Measurements from ENCODE around the gene TMEM114.
A peak's percentile ranks its signal among the peaks of the same experiment; 100 is the strongest.

Gene TMEM114

DNA sequence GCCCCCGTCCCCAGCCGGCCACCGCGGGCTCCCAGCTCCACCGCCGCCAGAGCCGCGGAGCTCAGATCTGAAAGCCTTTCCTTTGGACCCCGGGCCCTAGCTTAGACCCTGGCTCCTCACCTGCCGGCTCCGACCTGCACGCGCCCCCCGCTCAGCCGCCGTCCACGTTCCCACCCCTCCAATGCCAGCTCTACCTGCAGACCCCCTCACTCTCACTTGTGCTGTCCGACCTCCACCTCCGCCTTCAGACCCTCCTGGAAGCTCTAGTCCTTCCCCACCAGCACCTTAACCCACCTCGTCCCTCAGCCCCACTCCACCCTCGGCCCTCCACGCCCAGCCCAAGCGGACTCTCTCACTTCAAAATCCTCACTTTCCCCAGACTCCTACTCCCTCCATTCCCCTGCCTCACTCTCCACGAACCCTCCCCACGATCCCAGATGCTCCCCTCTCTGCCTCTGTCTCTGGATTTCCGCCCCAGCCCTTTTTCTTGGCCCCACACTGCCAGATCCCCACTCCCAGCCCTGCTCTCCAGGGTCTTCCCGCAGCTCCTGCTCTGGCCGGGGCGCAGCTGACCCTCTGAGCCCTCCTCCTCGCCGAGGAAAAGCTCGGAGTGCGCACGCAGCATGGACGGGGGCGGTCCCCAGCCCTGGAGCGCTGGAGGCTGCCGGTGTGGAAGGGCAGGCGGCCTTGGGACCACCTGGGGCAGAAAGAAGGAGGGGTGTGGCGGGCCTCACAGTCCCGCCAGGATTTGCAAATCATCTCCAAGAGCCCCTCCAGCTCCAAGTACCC, at the start of gene TMEM114:
Gene TMEM114, minus strand, starts transcription at position 612 of the 789 bp plus-strand sequence. CDS start 673 bp downstream, outside the sequence.
- in situ Hi-C loops (cut with MboI; ENCODE audit: low pct_unique_long_range_greater_than_20kb, low sequenced_read_pairs): no loop called here
- DNase-seq: no peak

DNA sequence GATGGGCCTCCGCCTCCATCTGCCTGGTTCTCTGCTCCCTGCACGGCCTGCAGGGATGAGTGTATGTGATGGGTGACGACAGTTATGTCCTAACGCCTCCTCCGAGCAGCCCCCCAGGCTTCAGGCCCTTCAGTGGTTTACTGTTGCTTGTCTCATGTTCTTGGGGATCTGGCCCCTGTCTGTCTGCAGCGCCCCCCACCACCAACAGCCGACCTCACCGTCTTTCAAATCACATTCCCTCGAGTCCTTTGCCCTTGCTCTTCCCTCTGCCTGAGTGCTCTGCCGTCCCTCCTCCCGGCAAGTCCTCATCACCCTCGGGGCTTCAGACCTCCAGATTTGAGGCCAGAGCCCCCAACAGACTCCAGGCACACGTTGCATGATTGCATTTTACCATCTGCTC, 49.4 kb upstream of the TMEM114 start:
- in situ Hi-C loops (cut with MboI; ENCODE audit: low pct_unique_long_range_greater_than_20kb, low sequenced_read_pairs): no loop called here
- DNase-seq: no peak

DNA sequence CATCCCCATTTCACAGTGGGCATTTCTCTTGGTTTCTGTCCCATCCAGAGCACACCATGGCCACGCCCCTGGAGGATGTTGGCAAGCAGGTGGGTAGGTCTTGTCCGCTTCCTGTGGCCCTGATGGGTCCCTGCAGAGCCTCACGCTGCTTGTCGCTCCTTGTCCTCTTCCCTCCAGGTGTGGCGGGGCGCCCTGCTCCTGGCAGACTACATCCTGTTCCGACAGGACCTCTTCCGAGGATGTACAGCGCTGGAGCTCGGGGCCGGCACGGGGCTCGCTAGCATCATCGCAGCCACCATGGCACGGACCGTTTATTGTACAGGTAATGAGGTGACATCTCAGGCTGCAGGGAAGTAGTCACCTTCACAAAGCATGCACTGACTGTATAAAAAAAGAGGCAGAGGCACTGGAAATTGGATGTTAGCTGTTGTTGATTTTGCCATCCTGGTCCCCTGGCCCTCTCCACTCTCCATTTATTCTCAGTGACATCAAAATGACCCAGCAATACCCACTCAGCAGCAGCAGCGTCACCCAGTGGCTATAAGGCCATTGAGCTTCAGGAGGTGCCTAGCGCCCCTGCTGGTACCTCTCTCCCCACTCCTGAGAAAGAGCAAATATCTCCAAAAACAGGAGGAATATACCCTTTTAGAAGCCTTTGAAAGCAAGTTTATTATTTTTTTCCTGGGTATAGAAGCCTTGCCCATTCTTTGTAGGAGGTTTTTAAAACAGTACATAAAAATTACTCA, 44.9 kb upstream of the TMEM114 start:
- in situ Hi-C loops (cut with MboI; ENCODE audit: low pct_unique_long_range_greater_than_20kb, low sequenced_read_pairs): no loop called here
- no peak for DNase-seq

- DNase-seq: peak; percentile 84
- in situ Hi-C loops (cut with MboI; ENCODE audit: low pct_unique_long_range_greater_than_20kb, low sequenced_read_pairs): no loop called here
These were observed 42.4 kb upstream of the TMEM114 start for GRCh38 chr16:8632675-8633182.

DNA sequence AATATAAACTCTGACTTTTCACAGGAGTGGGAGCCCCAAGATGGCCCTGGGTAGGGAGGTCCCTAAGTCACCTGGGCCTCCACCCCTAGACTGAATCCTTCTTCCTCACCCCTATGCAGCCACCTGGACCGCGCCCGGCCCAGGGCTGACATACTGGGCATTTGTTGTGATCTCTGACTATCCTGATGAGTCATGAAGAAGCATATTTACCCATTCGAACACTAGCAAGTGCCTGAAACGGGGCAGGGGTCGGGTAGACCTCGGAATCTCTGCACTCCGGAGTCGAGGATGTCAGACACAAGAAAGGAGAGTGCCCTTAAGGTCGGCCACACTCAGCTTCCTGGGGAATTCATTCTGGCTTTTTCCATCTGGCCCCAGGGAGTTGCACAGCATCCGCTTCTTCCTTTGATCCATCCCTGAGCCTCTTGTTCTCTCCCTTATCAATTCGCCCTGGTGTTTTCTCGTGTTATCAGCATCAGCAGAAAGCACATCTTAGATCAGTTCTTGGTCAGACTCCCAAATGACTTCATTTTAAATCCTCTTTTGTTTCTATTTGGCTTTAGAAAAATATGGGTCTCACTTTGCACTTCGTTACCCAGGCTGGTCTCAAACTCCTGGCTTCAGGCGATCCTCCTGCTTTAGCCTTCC, 41.6 kb upstream of the TMEM114 start:
- in situ Hi-C loops (cut with MboI; ENCODE audit: low pct_unique_long_range_greater_than_20kb, low sequenced_read_pairs): no loop called here

GRCh38 chr16:8631373-8631772, 41.1 kb upstream of the TMEM114 start:
- DNase-seq: no peak
- in situ Hi-C loops (cut with MboI; ENCODE audit: low pct_unique_long_range_greater_than_20kb, low sequenced_read_pairs): no loop called here

More for the DNA sequence above, 41.6 kb upstream of the TMEM114 start:
- DNase-seq: no peak

GRCh38 chr16:8630255-8630953, 40.1 kb upstream of the TMEM114 start:
- in situ Hi-C loops (cut with MboI; ENCODE audit: low pct_unique_long_range_greater_than_20kb, low sequenced_read_pairs): no loop called here
- DNase-seq: no peak

DNA sequence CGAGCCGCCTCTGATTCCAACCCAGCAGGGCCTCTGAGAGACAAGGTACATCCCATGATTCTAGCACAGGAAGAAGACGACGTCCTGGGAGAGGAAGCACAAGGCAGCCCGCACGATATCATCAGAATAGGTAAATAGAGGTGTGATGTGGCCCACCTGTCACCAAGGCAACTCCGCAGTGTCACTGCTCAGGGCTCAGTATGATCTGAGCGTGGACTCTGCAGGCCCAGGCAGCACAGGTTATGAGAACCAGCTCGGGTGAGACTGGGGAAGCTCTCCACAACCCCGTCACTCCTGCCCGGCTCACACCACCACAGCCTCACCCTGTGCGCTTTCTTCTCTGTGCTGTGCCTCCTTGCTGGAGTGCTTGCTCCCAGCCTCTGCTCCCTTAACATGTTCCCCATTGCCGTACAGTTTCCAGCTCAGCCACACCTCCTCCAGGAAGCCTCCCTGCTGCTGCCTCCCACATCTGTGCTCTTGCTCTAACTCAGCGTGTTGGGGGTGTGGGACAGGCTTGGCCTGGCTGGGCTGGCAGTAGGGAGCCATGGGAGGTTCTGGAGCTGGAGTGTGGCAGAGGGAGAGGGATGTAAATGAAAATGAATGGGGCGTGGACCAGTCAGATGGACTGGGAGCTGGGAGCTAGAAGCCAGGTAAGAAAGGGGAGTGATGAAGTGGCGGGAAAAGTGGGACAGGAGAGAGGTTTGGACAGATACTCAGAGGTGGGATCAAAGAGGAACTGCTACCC, 38.8 kb upstream of the TMEM114 start:
- in situ Hi-C loops (cut with MboI; ENCODE audit: low pct_unique_long_range_greater_than_20kb, low sequenced_read_pairs): no loop called here

GRCh38 chr16:8627456-8627855, 37.1 kb upstream of the TMEM114 start:
- in situ Hi-C loops (cut with MboI; ENCODE audit: low pct_unique_long_range_greater_than_20kb, low sequenced_read_pairs): no loop called here
- no peak for DNase-seq

More for the DNA sequence above, 38.8 kb upstream of the TMEM114 start:
- DNase-seq: no peak

DNA sequence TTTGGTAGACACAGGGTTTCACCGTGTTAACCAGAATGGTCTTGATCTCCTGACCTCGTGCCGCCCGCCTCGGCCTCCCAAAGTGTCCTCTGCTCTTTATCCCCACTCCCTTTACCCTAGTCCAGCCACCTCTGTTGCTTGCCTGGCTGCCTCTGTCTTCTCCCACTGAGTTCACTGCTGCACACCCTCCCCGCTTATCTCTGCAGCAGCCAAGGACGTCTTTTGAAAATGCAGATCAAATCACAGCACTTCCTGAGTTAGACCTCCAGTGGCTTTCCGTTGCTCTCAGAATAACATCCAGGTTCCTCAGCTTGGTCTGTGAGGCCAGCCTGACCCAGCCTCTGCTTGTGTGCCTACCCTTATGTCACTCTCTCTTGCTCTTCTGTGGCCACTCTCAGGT, 36.6 kb upstream of the TMEM114 start:
- no peak for DNase-seq
- in situ Hi-C loops (cut with MboI; ENCODE audit: low pct_unique_long_range_greater_than_20kb, low sequenced_read_pairs): no loop called here

- in situ Hi-C loops (cut with MboI; ENCODE audit: low pct_unique_long_range_greater_than_20kb, low sequenced_read_pairs): no loop called here
- no peak for DNase-seq
These were observed 35.3 kb upstream of the TMEM114 start for GRCh38 chr16:8625491-8626087.

DNA sequence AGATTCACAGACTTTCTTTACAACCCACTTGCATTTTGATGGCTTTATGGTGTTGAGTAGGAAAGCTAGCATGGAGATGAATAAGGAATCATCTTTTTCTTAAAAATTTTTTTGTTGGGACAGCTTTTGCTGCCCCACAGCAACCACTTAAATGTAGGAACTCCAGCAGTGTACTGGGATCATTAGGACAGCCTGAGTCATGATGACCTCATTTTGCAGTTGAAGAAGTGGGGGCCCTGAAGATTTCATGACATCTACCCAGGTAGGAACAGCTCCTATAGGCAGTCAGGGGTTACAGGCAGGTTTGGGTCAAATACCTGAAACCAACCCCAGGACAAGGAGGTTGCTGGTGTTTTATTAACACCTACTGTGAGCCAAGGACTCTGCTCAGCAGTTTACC, 33.3 kb upstream of the TMEM114 start:
- no peak for DNase-seq
- in situ Hi-C loops (cut with MboI; ENCODE audit: low pct_unique_long_range_greater_than_20kb, low sequenced_read_pairs): no loop called here

DNA sequence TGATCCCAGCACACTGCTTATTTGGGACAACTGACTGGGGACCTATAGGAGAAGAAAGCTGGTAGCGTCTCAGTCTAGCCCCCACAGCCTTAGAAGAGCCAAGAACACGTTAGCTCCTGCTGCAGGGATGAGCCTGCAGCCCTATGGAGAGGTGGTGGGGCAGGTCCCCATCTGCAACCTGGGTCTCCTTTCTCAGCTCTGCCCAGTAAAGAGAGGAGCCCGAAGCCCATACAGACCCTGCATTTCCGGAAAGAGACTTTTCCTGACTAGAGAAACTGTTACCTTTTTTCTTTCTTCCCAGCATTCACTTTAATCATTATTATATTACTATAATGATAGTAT, 32.0 kb upstream of the TMEM114 start:
- no peak for DNase-seq
- in situ Hi-C loops (cut with MboI; ENCODE audit: low pct_unique_long_range_greater_than_20kb, low sequenced_read_pairs): no loop called here

DNA sequence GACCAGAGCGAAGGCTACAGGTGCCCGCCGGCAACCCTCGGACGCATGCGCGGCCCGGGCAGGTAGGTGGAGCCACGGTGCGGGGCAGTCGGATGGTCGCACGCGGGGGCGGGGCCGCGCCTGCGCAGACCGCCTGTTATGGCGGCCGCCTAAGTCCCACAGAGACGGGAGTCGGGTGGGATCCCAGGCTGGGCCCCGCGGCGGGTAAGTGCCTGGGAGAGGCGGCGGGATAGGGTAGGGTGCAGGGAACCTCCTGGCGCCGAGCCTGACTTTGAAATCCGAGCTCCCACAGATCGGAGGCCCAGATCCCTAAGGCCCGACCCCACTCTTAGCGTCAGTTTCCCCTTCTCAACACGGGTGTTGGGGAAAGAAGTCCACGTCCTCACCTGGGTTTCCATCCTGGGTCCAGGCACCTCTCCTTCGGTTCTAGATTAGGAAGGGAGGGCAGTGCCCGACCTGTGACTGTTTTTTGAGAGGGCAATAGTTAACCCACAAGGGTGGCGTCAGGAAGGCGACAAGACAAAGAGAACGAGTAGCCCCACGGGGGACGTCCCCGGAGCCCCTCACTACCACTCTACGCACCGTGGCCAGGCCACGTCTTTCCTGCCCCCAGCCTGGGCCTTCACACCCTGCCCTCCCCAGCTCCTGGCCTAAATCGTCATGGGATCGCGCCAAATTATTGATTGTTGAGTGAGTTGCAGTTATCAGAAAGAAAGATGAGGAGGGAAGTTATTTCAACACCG, 31.4 kb upstream of the TMEM114 start, which contains the start of gene METTL22:
Gene METTL22, plus strand, starts transcription at position 127 of the 743 bp plus-strand sequence. CDS start 3,968 bp downstream, outside the sequence.
- peak; percentile 86 for DNase-seq
- in situ Hi-C loops (cut with MboI; ENCODE audit: low pct_unique_long_range_greater_than_20kb, low sequenced_read_pairs): no loop called here

- DNase-seq: no peak
- in situ Hi-C loops (cut with MboI; ENCODE audit: low pct_unique_long_range_greater_than_20kb, low sequenced_read_pairs): no loop called here
These were observed 30.9 kb upstream of the TMEM114 start for GRCh38 chr16:8621222-8621571.

GRCh38 chr16:8620535-8620934, 30.2 kb upstream of the TMEM114 start:
- in situ Hi-C loops (cut with MboI; ENCODE audit: low pct_unique_long_range_greater_than_20kb, low sequenced_read_pairs): no loop called here
- DNase-seq: no peak

- in situ Hi-C loops (cut with MboI; ENCODE audit: low pct_unique_long_range_greater_than_20kb, low sequenced_read_pairs): no loop called here
- DNase-seq: no peak
These were observed 29.5 kb upstream of the TMEM114 start for GRCh38 chr16:8619671-8620370.

All from KBM-7 (cell line).